GM20000 (cell line): ENCODE results near the gene RPS17.
"Not testable (repeated sequence)": the region's sequence is repeated elsewhere in the genome, so short reads cannot be mapped to it uniquely, and the experiment has no call there.

Experiments used
- DNase-seq: peaks from one replicate; pipeline ENCODE4 v3.0.0; 2012; ENCODE audit warnings: low spot score
- CTCF ChIP-seq: IDR thresholded peaks from 2 replicates; pipeline ENCODE4 v1.5.1; 2012; ENCODE audit warnings: mild to moderate bottlenecking, control low read depth; ENCODE audit errors: extremely low read depth, missing control alignments

The RPS17 gene

GRCh38 chr15:82532991-82533481 lies 7.2 kb downstream of the RPS17 start:
- no peak for DNase-seq
- no peak for TF ChIP-seq CTCF

- DNase-seq, result no peak
- no peak for TF ChIP-seq CTCF
Observed at GRCh38 chr15:82532383-82532990, 7.8 kb downstream of the RPS17 start.

- TF ChIP-seq CTCF, result no peak
- DNase-seq, result no peak
Observed at GRCh38 chr15:82531496-82532382, 8.5 kb downstream of the RPS17 start.

- TF ChIP-seq CTCF, result peak; percentile 77
- DNase-seq, result peak; percentile 71
Observed at GRCh38 chr15:82530606-82531379, 9.5 kb downstream of the RPS17 start.

- DNase-seq, result no peak
Observed at GRCh38 chr15:82530006-82530405, 10.3 kb downstream of the RPS17 start.

GRCh38 chr15:82513587-82513986 lies 26.7 kb downstream of the RPS17 start:
- not testable (repeated sequence) for DNase-seq

More at GRCh38 chr15:82530006-82530405, 10.3 kb downstream of the RPS17 start:
- TF ChIP-seq CTCF, result no peak

GRCh38 chr15:82507693-82508092 lies 32.6 kb downstream of the RPS17 start:
- not testable (repeated sequence) for DNase-seq

- not testable (repeated sequence) for DNase-seq
Observed at GRCh38 chr15:82507087-82507486, 33.2 kb downstream of the RPS17 start.

GRCh38 chr15:82505842-82506241 lies 34.4 kb downstream of the RPS17 start:
- not testable (repeated sequence) for DNase-seq

- not testable (repeated sequence) for DNase-seq
Observed at GRCh38 chr15:82504074-82504473, 36.2 kb downstream of the RPS17 start.

GRCh38 chr15:82502700-82503339 lies 37.4 kb downstream of the RPS17 start:
- not testable (repeated sequence) for DNase-seq

GRCh38 chr15:82500772-82501171 lies 39.5 kb downstream of the RPS17 start:
- DNase-seq, result not testable (repeated sequence)

- not testable (repeated sequence) for DNase-seq
Observed at GRCh38 chr15:82497978-82498377, 42.3 kb downstream of the RPS17 start.

GRCh38 chr15:82488250-82488649 lies 52.0 kb downstream of the RPS17 start:
- DNase-seq, result not testable (repeated sequence)
